Measurements from ENCODE around the gene NUP107.

NUP107 gene

DNA sequence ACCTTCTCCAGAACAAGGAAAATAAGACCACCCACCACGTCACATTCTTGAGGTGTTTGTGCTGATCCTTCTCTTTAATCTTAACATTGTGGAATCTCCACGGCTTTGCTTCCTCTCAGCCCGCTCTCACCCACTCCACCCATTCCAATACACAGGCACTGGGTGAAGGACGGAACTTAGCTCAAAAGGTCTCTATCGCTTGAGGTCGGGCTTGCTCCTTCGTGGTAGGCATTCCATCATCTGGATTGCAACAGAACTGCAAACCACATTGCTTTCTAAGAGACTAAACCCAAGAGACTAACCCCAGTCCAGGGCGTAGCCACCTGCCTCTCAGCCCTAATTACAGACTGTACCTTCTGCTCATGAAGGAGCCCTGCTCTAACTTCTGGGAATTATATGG lies 97.2 kb downstream of the NUP107 start:
- ChIA-PET POLR2A (no interaction called here), CTCF (interaction anchor here (1.0 to 1.3 kb wide), 3 partner anchors 12 to 23 kb away, joined by 3 read pairs; no protein-coding TSS in a partner anchor)
- TF ChIP-seq, protein P1, sequence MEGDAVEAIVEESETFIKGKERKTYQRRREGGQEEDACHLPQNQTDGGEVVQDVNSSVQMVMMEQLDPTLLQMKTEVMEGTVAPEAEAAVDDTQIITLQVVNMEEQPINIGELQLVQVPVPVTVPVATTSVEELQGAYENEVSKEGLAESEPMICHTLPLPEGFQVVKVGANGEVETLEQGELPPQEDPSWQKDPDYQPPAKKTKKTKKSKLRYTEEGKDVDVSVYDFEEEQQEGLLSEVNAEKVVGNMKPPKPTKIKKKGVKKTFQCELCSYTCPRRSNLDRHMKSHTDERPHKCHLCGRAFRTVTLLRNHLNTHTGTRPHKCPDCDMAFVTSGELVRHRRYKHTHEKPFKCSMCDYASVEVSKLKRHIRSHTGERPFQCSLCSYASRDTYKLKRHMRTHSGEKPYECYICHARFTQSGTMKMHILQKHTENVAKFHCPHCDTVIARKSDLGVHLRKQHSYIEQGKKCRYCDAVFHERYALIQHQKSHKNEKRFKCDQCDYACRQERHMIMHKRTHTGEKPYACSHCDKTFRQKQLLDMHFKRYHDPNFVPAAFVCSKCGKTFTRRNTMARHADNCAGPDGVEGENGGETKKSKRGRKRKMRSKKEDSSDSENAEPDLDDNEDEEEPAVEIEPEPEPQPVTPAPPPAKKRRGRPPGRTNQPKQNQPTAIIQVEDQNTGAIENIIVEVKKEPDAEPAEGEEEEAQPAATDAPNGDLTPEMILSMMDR (IDR thresholded peaks at IDR 0.05; ENCODE audit: control extremely low read depth, extremely low read depth, low read depth, missing control alignments) = no peak
- DNase-seq (ENCODE audit: extremely low spot score) = no peak

GRCh38 chr12:68785358-68785757 lies 98.6 kb downstream of the NUP107 start:
- POLR2A ChIA-PET = no interaction called here
- CTCF ChIA-PET = interaction anchor here (1.3 to 1.6 kb wide), 2 partner anchors 10 to 22 kb away, joined by 3 to 9 read pairs; no protein-coding TSS in a partner anchor
- TF ChIP-seq, protein P1 (IDR thresholded peaks at IDR 0.05; ENCODE audit: control extremely low read depth, extremely low read depth, low read depth, missing control alignments) = no peak
- DNase-seq (ENCODE audit: extremely low spot score) = no peak

DNA sequence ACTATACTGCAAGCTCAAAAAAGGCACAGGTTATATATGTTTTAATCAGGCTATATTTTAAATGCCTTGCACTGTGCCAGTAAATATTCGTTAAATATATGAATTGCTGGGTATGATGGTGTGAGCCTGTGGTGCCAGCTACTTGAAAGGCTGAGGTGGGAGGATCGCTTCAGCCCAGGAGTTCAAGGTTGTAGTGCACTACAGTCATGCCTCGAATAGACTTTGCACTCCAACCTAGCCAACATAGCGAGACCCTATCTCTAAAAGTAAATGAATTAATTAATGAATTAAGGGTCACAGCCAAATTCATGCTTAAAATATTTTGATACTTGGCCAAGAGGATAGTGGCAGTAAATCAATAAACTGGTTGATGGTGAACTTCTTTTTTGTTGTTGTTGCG lies 99.0 kb downstream of the NUP107 start:
- no peak for DNase-seq (ENCODE audit: extremely low spot score)
- ChIA-PET POLR2A (no interaction called here), CTCF (interaction anchor here (1.6 kb wide), 1 partner anchor 10 kb away, joined by 9 read pairs; no protein-coding TSS in a partner anchor)
- TF ChIP-seq, protein P1 (IDR thresholded peaks at IDR 0.05; ENCODE audit: control extremely low read depth, extremely low read depth, low read depth, missing control alignments) = no peak

DNA sequence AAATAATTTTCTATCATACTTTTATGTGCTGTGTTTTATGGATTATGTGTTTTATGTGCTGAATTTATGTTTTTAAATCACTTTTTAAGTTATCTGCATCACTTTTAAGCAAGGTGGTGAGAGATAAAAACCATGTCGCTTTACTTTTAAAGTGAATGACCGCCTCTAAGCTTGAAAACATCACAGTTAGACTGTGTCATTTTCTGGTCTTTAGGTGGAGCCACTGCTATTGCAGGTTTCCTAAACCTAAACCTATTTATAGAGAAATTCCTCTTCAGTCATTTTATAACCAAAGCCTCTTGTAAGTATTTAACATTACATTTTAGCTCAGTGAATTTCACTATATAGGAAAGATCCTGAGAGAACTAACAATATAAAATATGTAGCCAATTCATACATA lies 100.2 kb downstream of the NUP107 start:
- ChIA-PET POLR2A (no interaction called here), CTCF (interaction anchor here (1.0 to 1.1 kb wide), 2 partner anchors 17 to 20 kb away, joined by 3 to 4 read pairs; no protein-coding TSS in a partner anchor)
- TF ChIP-seq, protein P1 (IDR thresholded peaks at IDR 0.05; ENCODE audit: control extremely low read depth, extremely low read depth, low read depth, missing control alignments) = no peak
- DNase-seq (ENCODE audit: extremely low spot score) = no peak

DNA sequence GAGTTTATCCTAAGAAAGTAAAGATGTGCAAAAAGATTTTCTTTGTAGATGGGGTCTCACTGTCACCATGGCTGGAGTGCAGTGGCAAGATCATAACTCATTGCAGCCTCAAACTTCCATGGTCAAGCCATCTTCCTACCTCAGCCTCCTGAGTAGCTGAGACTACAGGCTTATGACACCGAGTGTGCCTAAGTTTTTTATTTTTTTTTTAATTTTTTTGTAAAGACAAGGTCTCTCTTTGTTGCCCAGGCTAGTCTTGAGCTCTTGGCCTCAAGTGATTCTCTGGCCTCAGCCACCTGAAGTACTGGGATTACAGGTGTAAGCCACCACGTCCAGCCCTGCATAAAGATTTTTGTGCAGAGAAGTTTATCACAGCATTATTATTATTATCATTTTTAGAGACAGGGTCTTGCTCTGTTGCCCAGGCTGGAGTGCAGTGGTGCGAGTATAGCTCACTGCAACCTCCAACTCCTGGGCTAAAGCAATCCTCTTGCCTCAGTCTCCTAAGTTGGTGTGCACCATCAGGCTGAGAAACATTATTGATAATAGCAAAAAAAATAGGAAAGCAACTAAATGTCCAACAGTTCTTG lies 101.9 kb downstream of the NUP107 start:
- TF ChIP-seq, protein P1 (IDR thresholded peaks at IDR 0.05; ENCODE audit: control extremely low read depth, extremely low read depth, low read depth, missing control alignments) = no peak
- ChIA-PET CTCF (interaction anchor here (0.8 to 1.8 kb wide), 3 partner anchors 19 to 41 kb away, joined by 4 to 6 read pairs (median 6); partner anchors contain the start of gene MDM2), POLR2A (no interaction called here)
- no peak for DNase-seq (ENCODE audit: extremely low spot score)

GRCh38 chr12:68789144-68789878 lies 102.5 kb downstream of the NUP107 start:
- ChIA-PET POLR2A (no interaction called here), CTCF (interaction anchor here (0.8 to 1.8 kb wide), 3 partner anchors 18 to 41 kb away, joined by 4 to 6 read pairs (median 6); partner anchors contain the start of gene MDM2)
- TF ChIP-seq, protein P1 (IDR thresholded peaks at IDR 0.05; ENCODE audit: control extremely low read depth, extremely low read depth, low read depth, missing control alignments) = no peak
- DNase-seq (ENCODE audit: extremely low spot score) = no peak

Measured in GM10248 (cell line).